Right atrium auricular region (tissue), 2 donors: ENCODE measurements around the gene LHPP. TPM values are rescaled to one million over a fixed set of nuclear protein-coding genes. Genes with fewer than 3 reads are reported as not detected.

ENCODE experiments used
- DNase-seq: peaks from one replicate; pipeline ENCODE4 v3.0.0-alpha.2; 2019; ENCODE audit warnings: low spot score
- H3K27ac ChIP-seq, 2 donors: fragments of 200-600 bp; sonication (generic); 1 replicate in 1 of 2; 2 replicates in 1 of 2; pipeline ENCODE4 v1.5.1; 2016 to 2019
- H3K27me3 ChIP-seq, 2 donors: fragments of 200-600 bp; sonication (generic); one replicate each; pipeline versions ENCODE4 v1.5.1 to v1.6.0; 2017 to 2019
- H3K36me3 ChIP-seq: fragments of 200-600 bp; sonication (generic); one replicate; pipeline ENCODE4 v1.5.1; 2016
- H3K4me1 ChIP-seq, 2 donors: fragments of 200-600 bp; sonication (generic); one replicate each; pipeline versions ENCODE4 v1.5.1 to v1.6.0; 2017 to 2019
- H3K4me3 ChIP-seq, 2 donors: fragments of 200-600 bp; sonication (generic); 1 replicate in 1 of 2; 2 replicates in 1 of 2; pipeline ENCODE4 v1.5.1; 2017 to 2019; ENCODE audit warnings: mild to moderate bottlenecking in 1 of 2, moderate library complexity in 1 of 2
- H3K9me3 ChIP-seq, 2 donors: fragments of 200-600 bp; sonication (generic); one replicate each; pipeline ENCODE4 v1.5.1; 2019
- total RNA-seq, 2 donors: library from RNA; depleted of rRNA; stranded (reverse); fragments of >200 nt; gene quantifications; one replicate each; pipeline ENCODE4 v1.1.0, GENCODE V29; 2016
- TF ChIP-seq, protein P1 (sequence below), 2 donors: fragments of 200-600 bp; sonication (generic); IDR thresholded peaks; one replicate each; pipeline ENCODE4 v1.5.1; 2019; ENCODE audit warnings: antibody characterized with exemption in 2 of 2

Gene LHPP
- total RNA-seq, 2 donors from 2014 or later = 10.3 to 23.7 TPM

DNA sequence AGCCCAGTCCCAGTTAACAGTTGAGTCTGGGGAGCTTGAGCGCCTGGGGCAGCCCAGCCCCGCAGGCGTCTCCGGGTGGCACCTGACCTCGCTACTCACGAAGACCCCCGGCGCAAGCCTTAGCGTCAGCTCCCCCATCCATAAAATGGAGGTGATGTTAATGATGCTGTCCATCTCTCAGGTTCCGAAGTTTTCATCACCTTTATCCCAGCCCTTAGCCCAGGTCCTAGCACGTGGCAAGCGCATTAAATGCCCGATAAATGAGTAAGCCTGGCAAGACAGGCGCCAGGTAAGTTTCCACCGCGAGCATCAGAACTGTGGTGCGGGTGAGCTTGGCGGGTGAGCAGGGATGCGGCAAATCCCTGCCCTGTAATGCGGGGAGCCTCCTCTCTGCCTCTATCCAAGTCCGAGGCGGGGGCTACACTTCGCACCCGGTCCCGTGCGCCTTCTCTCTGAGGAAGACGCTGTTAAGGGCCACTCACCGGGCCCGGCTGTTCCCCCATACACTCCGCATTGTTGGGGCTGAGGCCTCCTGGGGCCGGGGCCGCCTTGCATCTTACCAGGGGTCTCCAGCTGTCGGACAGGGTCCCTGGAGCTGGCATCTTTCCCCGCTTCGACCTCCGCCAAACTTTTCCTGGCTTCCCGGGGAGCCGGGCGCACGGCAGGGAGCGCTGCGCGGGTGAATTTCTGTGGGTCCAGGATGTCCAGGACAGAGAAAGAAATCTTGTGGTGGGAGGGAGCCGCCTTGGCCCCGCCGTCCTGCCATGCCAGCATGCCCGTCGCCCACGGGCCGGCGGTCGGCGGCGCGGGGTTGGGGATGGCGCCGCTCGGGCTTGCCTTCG is 12.2 kb upstream of the LHPP start:
- TF ChIP-seq, protein P1, sequence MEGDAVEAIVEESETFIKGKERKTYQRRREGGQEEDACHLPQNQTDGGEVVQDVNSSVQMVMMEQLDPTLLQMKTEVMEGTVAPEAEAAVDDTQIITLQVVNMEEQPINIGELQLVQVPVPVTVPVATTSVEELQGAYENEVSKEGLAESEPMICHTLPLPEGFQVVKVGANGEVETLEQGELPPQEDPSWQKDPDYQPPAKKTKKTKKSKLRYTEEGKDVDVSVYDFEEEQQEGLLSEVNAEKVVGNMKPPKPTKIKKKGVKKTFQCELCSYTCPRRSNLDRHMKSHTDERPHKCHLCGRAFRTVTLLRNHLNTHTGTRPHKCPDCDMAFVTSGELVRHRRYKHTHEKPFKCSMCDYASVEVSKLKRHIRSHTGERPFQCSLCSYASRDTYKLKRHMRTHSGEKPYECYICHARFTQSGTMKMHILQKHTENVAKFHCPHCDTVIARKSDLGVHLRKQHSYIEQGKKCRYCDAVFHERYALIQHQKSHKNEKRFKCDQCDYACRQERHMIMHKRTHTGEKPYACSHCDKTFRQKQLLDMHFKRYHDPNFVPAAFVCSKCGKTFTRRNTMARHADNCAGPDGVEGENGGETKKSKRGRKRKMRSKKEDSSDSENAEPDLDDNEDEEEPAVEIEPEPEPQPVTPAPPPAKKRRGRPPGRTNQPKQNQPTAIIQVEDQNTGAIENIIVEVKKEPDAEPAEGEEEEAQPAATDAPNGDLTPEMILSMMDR (IDR thresholded peaks at IDR 0.05) = no peak
- Histone ChIP-seq H3K27me3 (peaks cover 22 to 27% of the 10 kb centered on the region in 2 donors), H3K4me3 (peak overlapping the region in 1 of 2 donors; percentile 29), H3K4me1 (peaks cover 0 to 32% of the 10 kb centered on the region in 2 donors), H3K36me3 (no peaks in the 10 kb centered on the region), H3K9me3 (no peaks in the 10 kb centered on the region), H3K27ac (no peak overlapping the region)
- DNase-seq = no peak

DNA sequence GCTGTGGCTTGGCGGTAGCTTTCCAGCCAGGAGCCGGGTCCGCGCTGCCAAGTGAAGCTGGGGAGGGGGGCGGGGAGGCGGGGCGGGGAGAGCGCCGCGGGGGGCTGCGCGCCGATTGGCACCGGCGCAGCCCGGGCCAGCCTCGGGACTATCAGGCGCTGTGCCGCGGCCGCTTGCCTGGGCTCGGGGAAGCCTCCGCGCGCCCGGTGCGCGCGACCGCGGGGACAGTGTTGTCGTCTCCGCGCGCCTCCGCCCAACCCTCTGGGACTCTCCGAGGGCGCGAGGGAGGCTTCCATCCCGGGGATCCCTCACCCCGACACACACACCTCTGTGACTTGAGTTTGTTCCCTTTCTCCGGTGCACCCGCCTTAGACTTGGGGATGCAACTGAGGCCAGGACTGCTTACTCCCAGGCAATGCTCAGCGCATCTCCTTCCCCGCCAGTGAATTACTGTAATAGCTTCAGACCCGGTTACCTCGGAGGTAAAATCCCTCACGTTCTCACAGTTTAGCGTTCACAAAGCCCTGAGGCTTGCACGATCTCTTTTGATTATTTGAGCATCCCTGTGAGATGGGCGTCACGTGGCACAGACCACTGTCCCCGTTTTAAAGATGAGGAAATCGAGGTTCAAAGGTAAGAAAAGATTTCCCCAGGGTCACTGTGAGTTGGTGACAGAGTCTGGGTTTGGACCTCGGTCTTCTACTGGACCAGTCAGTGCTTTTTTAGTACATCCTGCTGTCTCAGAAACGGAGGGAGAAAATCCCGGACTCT is 11.4 kb upstream of the LHPP start, which contains the start of gene NKX1-2:
NKX1-2 (minus strand) TSS at position 24 of the 771 bp plus-strand sequence. CDS start 92 bp downstream, outside the sequence.
- no peaks in the 10 kb centered on the region for H3K36me3 ChIP-seq
- H3K4me3 ChIP-seq = peak within 1 kb of the TSS in 1 of 2 donors; percentile 29
- no peak for DNase-seq
- peaks cover 0 to 32% of the 10 kb centered on the region in 2 donors for H3K4me1 ChIP-seq
- TF ChIP-seq, protein P1 (IDR thresholded peaks at IDR 0.05) = no peak
- H3K27ac ChIP-seq = no peak within 1 kb of the TSS
- no peaks in the 10 kb centered on the region for H3K9me3 ChIP-seq
- peaks cover 22 to 27% of the 10 kb centered on the region in 2 donors for H3K27me3 ChIP-seq

DNA sequence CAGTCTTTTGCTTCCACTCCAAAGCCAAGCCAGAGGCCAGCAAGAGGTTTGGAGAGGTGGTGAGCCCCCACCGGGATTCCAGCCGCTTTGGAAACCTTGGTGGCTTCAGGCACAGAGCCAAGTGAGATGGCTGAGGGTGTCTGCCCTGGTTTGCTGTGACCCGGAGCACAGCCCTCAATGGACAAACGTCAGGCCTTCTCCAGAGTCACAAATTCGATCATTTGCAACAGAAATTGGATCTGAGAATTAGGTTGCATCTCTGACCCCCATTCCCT is 10.9 kb upstream of the LHPP start:
- TF ChIP-seq, protein P1 (IDR thresholded peaks at IDR 0.05) = no peak
- Histone ChIP-seq H3K4me3 (no peak overlapping the region), H3K4me1 (peaks cover 0 to 32% of the 10 kb centered on the region in 2 donors), H3K27ac (no peak overlapping the region), H3K36me3 (no peaks in the 10 kb centered on the region), H3K27me3 (peaks cover 22 to 27% of the 10 kb centered on the region in 2 donors), H3K9me3 (no peaks in the 10 kb centered on the region)
- no peak for DNase-seq

DNA sequence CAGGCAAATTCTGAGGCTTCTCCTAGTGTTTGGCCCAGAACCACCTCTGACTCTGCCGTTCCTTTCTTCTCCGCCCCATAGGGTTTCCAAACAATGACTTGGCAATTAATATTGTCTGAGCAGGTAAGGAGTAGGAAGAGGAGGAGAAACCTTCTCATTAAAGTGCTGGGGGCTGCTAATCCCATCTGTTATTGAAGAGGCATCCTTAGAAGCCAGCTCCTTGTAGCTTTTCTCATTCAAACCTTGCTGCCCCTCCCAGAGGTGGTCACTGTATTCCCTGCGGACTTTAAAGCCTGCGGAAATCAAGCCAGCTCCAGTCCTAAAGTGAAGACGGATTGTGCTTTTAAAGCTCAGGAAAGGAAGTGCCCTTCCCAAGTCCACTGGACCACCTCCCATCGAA is 10.3 kb upstream of the LHPP start:
- no peak overlapping the region for H3K4me3 ChIP-seq
- no peaks in the 10 kb centered on the region for H3K9me3 ChIP-seq
- DNase-seq = no peak
- no peak overlapping the region for H3K27ac ChIP-seq
- peaks cover 0 to 32% of the 10 kb centered on the region in 2 donors for H3K4me1 ChIP-seq
- H3K27me3 ChIP-seq = peaks cover 22 to 27% of the 10 kb centered on the region in 2 donors
- TF ChIP-seq, protein P1 (IDR thresholded peaks at IDR 0.05) = no peak
- no peaks in the 10 kb centered on the region for H3K36me3 ChIP-seq

DNA sequence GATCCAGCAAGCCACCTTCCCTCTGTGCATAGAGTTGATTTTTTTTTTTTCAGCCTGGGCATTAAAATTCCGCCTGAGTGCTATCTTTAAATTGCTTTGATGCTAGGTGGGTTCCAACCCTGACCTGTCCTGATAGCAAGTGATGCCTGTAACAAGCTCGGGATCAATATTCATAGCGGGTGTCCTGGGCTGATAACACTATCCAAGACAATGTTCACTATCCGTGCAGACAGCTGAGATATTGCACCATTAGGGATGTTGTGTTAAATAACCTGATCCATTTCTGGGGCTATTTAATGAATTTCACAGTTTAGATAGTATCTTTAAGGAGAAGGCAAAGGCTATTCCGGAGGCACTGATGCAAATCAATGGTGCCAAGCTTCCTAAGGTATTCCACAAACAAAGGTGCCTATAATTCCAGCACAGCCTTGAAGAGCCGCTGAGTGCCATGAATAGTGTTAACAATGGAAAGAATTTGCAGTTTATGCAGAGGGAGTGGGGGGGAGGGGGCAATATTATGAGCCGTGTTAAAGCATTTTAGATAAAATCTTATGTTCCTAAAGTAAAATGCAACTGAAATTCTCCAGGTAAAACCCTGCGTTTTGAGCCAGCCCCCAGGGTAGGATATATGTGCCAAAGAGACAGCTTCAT is 7.5 kb upstream of the LHPP start:
- Histone ChIP-seq H3K27ac (no peak overlapping the region), H3K27me3 (peaks cover 11% of the 10 kb centered on the region in 2 donors), H3K36me3 (no peaks in the 10 kb centered on the region), H3K9me3 (no peaks in the 10 kb centered on the region), H3K4me1 (peaks cover 0 to 11% of the 10 kb centered on the region in 2 donors), H3K4me3 (no peak overlapping the region)
- TF ChIP-seq, protein P1 (IDR thresholded peaks at IDR 0.05) = no peak
- DNase-seq = no peak
